Heart left ventricle (tissue), 16 donors: ENCODE measurements around the gene SIL1. TPM values are rescaled to one million over a fixed set of nuclear protein-coding genes. Genes with fewer than 3 reads are reported as not detected.

ENCODE experiments used
- ATAC-seq, 4 donors: fragments of 200-7000 bp; cut with Tn5 transposase; one replicate each; pipeline ENCODE4 v1.9.1; 2020 to 2022; ENCODE audit warnings: moderate library complexity in 4 of 4, mild to moderate bottlenecking in 3 of 4, moderate number of reproducible peaks in 1 of 4
- DNase-seq, 5 donors: peaks; one replicate each; pipeline ENCODE4 v3.0.0-alpha.2; 2020
- H3K27ac ChIP-seq, 12 donors: fragments of 200-600 bp; sonication (generic) in 4 of 12; one replicate each; pipeline versions ENCODE4 v1.5.0 to v1.8.0; 2016 to 2022; ENCODE audit warnings: mild to moderate bottlenecking in 2 of 12
- H3K27me3 ChIP-seq, 9 donors: fragments of 200-600 bp; sonication (generic) in 2 of 9; one replicate each; pipeline versions ENCODE4 v1.5.1 to v1.8.0; 2016 to 2022; ENCODE audit warnings: mild to moderate bottlenecking in 3 of 9
- H3K36me3 ChIP-seq, 9 donors: fragments of 200-600 bp; sonication (generic) in 2 of 9; one replicate each; pipeline versions ENCODE4 v1.5.0 to v1.8.0; 2018 to 2022; ENCODE audit warnings: mild to moderate bottlenecking in 2 of 9
- H3K4me1 ChIP-seq, 12 donors: fragments of 200-600 bp; sonication (generic) in 4 of 12; one replicate each; pipeline versions ENCODE4 v1.5.0 to v1.8.0; 2016 to 2022; ENCODE audit warnings: mild to moderate bottlenecking in 3 of 12
- H3K4me3 ChIP-seq, 12 donors: fragments of 200-600 bp; sonication (generic) in 4 of 12; one replicate each; pipeline versions ENCODE4 v1.5.0 to v1.8.0; 2017 to 2022; ENCODE audit warnings: mild to moderate bottlenecking in 9 of 12, moderate library complexity in 4 of 12
- H3K9me3 ChIP-seq, 12 donors: fragments of 200-600 bp; sonication (generic) in 4 of 12; one replicate each; pipeline versions ENCODE4 v1.5.0 to v1.8.0; 2016 to 2022; ENCODE audit warnings: mild to moderate bottlenecking in 1 of 12
- POLR2A ChIP-seq, 2 donors: fragments of 450-650 bp; IDR thresholded peaks; one replicate each; pipeline ENCODE4 v1.6.1; 2017; ENCODE audit warnings: antibody characterized with exemption in 2 of 2, mild to moderate bottlenecking in 2 of 2, moderate library complexity in 2 of 2
- WGBS, 4 donors: extraction: QIAGEN DNeasy Blood & Tissue Kit in 2 of 4; methylation state at CpG; one replicate each; pipeline versions ENCODE4 v1.1.5 to v1.1.7; 2013 to 2018; 5-methylcytosine and 5-hydroxymethylcytosine counted together
- intact Hi-C, 10 donors: fragments of 100-400 bp; cut with DNase I; formaldehyde crosslinking; loops; one replicate each; pipeline versions ENCODE4 v1.11.1 to v1.14.2; 2022
- polyA plus RNA-seq, 2 donors: library from polyadenylated mRNA; stranded (reverse); fragments of 200-250 nt; gene quantifications; one replicate each; pipeline ENCODE4 v1.2.3, GENCODE V29; 2013
- total RNA-seq, 9 donors: library from RNA; depleted of rRNA in 2 of 9; stranded (reverse); fragments of >200 nt in 2 of 9; fragmentation: NEBNext Ultra II Directional in 3 of 9; extraction: Animal tissue kit (Norgen Biotek cat#: 25700) in 3 of 9; gene quantifications; one replicate each; pipeline versions ENCODE4 v1.1.0 to v1.2.4, GENCODE V29; 2016 to 2023
- TF ChIP-seq, protein P1 (sequence below), 12 donors: fragments of 200-600 bp; sonication (generic) in 4 of 12; IDR thresholded peaks; one replicate each; pipeline versions ENCODE4 v1.5.0 to v1.8.0; 2018 to 2022; ENCODE audit warnings: antibody characterized with exemption in 12 of 12, mild to moderate bottlenecking in 5 of 12
- donor health status: ischemic (EF 13 %, LVEDD 7.1; RV severe dilation, severe dysfunction).
- donor health status: healthy with polysubstance abuse.
- donor health status: DM: no; HTN: yes; CAD: no.
- donor health status: DM: no; HTN: no; CAD: no.
- donor health status: ischemic (EF 25% LVEDD 6.9; RV normal size, moderate dysfunction).
- donor health status: ischemic (EF 25% LVEDD 5.7; RV mildly dilated, moderate dysfunction).
- donor health status: healthy.
- donor health status: DM: yes; HTN: yes; CAD: no.
- donor health status: ischemic (EF 35%, LVEDD 5.7; RV mildly dilated, moderate dysfunction).
- donor health status: nonischemic (EF 11% LVEDD 7.7; RV severe dilation, severe dysfunction).
- donor health status: DM: yes; HTN: yes; CAD: no.
- donor health status: PGD.
- donor health status: ischemic (EF 29% LVEDD 5.4; RV normal size, mild dysfunction).
- donor health status: nonischemic (EF 23%, LVEDD 6.1; RV moderate dilation, normal function).

Gene SIL1
- total and polyA plus RNA-seq, 11 donors = 33.8 to 341 (median 40.2) TPM

GRCh38 chr5:139141446-139142204, 56.5 kb downstream of the SIL1 start:
- Histone ChIP-seq H3K4me3 (no peak overlapping the region), H3K9me3 (no peaks in the 10 kb centered on the region), H3K27me3 (no peaks in the 10 kb centered on the region), H3K4me1 (peaks cover 17 to 56% (median 44%) of the 10 kb centered on the region in 12 donors), H3K36me3 (no peaks in the 10 kb centered on the region), H3K27ac (peak overlapping the region; percentile 23 to 81 (median 68))
- 30 to 42% (median 33%) methylated on average over 3 of the region's 3 CpGs for WGBS, 4 donors
- intact Hi-C loops = loop anchor here in 2 of 10 donors (5.0 to 10.0 kb wide), 3 partner anchors 36 to 187 kb away; no protein-coding TSS in a partner anchor
- ATAC-seq (peak; percentile 63 to 82 (median 78)), DNase-seq (peak in 4 of 5 donors; percentile 66 to 71 (median 68))
- TF ChIP-seq, protein P1, sequence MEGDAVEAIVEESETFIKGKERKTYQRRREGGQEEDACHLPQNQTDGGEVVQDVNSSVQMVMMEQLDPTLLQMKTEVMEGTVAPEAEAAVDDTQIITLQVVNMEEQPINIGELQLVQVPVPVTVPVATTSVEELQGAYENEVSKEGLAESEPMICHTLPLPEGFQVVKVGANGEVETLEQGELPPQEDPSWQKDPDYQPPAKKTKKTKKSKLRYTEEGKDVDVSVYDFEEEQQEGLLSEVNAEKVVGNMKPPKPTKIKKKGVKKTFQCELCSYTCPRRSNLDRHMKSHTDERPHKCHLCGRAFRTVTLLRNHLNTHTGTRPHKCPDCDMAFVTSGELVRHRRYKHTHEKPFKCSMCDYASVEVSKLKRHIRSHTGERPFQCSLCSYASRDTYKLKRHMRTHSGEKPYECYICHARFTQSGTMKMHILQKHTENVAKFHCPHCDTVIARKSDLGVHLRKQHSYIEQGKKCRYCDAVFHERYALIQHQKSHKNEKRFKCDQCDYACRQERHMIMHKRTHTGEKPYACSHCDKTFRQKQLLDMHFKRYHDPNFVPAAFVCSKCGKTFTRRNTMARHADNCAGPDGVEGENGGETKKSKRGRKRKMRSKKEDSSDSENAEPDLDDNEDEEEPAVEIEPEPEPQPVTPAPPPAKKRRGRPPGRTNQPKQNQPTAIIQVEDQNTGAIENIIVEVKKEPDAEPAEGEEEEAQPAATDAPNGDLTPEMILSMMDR (IDR thresholded peaks at IDR 0.05) = no peak
- no peak for TF ChIP-seq POLR2A (IDR thresholded peaks at IDR 0.05)

- intact Hi-C loops = loop anchor here in 2 of 10 donors (5.0 to 10.0 kb wide), 3 partner anchors 37 to 186 kb away; no protein-coding TSS in a partner anchor
- no peak for DNase-seq
- H3K27me3 ChIP-seq = no peaks in the 10 kb centered on the region
Measured at GRCh38 chr5:139140591-139141071, 57.5 kb downstream of the SIL1 start.

DNA sequence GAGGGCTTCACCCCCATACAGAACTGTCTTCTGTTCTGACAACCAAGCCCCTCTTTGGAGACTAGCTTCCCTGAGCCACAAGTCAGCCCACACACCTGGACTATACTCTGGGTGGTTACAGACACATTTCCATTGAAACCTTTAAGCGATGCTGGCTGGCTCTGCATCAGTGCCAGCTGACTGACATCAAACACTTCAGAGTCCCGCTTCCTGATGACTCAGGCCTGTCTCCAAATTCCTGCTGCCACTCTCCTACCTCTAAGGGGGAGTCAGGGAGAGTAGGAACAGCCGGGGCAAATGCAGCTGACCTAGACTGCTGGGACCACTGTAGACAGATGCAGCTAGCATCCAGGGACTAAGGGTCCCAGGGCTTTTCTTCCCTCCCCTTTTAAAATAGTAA, 59.4 kb downstream of the SIL1 start:
- ATAC-seq (peak; percentile 43 to 87 (median 80)), DNase-seq (peak in 4 of 5 donors; percentile 37 to 72 (median 50))

More at GRCh38 chr5:139140591-139141071, 57.5 kb downstream of the SIL1 start:
- WGBS, 4 donors = 27 to 43% (median 28%) methylated on average over 3 to 6 of the region's 6 CpGs
- no peaks in the 10 kb centered on the region for H3K36me3 ChIP-seq
- no peak overlapping the region for H3K4me3 ChIP-seq
- TF ChIP-seq, protein P1 (IDR thresholded peaks at IDR 0.05) = no peak
- no peak for TF ChIP-seq POLR2A (IDR thresholded peaks at IDR 0.05)
- peak; percentile 26 to 70 (median 30) for ATAC-seq
- H3K9me3 ChIP-seq = no peaks in the 10 kb centered on the region
- peak overlapping the region; percentile 23 to 81 (median 68) for H3K27ac ChIP-seq
- H3K4me1 ChIP-seq = peaks cover 17 to 56% (median 44%) of the 10 kb centered on the region in 12 donors

More for the DNA sequence above, 59.4 kb downstream of the SIL1 start:
- intact Hi-C loops = loop anchor here in 1 of 10 donors (10.0 kb wide), 1 partner anchor 56 kb away; the partner anchor contains the start of gene SIL1
- no peaks in the 10 kb centered on the region for H3K9me3 ChIP-seq
- H3K27me3 ChIP-seq = no peaks in the 10 kb centered on the region
- no peaks in the 10 kb centered on the region for H3K36me3 ChIP-seq
- TF ChIP-seq, protein P1 (IDR thresholded peaks at IDR 0.05) = no peak
- no peak for TF ChIP-seq POLR2A (IDR thresholded peaks at IDR 0.05)
- H3K4me1 ChIP-seq = peaks cover 17 to 62% (median 46%) of the 10 kb centered on the region in 12 donors
- WGBS, 4 donors = 38 to 63% (median 51%) methylated on average over 3 of the region's 3 CpGs
- H3K4me3 ChIP-seq = no peak overlapping the region
- H3K27ac ChIP-seq = peak overlapping the region in 11 of 12 donors; percentile 27 to 81 (median 60)
